KOPT-K1 (cell line): Measurements from ENCODE around the gene NTSR1.
A peak's percentile ranks its signal among the peaks of the same experiment; 100 is the strongest.

Source experiments
- H3K27ac ChIP-seq: fragments of 200-600 bp; sonication (generic); 2 replicates; pipeline ENCODE4 v1.5.1; 2016; ENCODE audit warnings: antibody characterized with exemption, mild to moderate bottlenecking, low read depth, low read length; ENCODE audit not compliant: poor library complexity, severe bottlenecking
- H3K36me3 ChIP-seq: fragments of 200-600 bp; sonication (generic); 2 replicates; pipeline ENCODE4 v1.5.1; 2017; ENCODE audit warnings: antibody characterized with exemption, mild to moderate bottlenecking, low read length, moderate library complexity; ENCODE audit not compliant: insufficient read depth
- H3K9me3 ChIP-seq: fragments of 200-600 bp; sonication (generic); 2 replicates; pipeline ENCODE4 v1.5.1; 2017; ENCODE audit warnings: antibody characterized with exemption, low read length, mild to moderate bottlenecking; ENCODE audit not compliant: insufficient read depth, poor library complexity, severe bottlenecking

Gene NTSR1

DNA sequence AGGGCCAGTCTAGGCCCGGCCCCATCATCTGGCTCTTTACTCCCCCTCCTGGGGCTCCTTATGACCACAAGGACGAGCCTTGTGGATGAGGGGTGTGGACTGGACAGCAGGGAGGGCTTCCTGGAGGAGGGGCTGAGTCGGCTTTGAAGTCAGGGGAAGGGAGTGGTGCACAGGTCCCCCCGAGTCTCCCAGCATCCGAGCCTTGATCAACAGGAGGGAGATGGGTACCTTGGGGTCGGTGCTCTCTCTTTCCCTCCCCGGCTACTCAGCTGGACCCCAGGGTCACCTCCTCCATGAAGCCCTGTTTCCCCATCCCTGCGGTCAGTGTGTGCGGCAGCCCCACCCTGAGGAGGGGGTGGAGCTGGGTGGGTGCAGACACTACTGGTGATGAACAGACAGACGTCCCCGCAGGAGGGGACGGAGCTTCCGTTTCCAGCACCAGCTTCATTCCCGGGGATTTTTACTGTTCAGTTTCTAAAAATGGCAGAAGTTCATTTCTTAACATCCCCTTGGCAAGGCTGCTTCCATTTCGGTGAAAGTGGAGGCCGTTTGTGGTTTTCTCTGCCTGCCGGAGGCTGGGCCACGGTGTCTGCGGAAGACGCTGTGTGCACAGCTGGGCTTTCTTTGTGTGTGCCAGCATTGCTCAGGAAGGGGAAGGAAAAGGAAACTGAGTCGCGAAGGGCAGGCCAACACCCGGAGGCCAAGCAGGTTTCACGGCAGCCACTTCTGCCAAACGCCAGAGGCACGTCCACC lies 19.6 kb downstream of the NTSR1 start:
- no peaks in the 10 kb centered on the region for H3K9me3 ChIP-seq
- no peaks in the 10 kb centered on the region for H3K36me3 ChIP-seq
- peak overlapping the region; percentile 94 for H3K27ac ChIP-seq

DNA sequence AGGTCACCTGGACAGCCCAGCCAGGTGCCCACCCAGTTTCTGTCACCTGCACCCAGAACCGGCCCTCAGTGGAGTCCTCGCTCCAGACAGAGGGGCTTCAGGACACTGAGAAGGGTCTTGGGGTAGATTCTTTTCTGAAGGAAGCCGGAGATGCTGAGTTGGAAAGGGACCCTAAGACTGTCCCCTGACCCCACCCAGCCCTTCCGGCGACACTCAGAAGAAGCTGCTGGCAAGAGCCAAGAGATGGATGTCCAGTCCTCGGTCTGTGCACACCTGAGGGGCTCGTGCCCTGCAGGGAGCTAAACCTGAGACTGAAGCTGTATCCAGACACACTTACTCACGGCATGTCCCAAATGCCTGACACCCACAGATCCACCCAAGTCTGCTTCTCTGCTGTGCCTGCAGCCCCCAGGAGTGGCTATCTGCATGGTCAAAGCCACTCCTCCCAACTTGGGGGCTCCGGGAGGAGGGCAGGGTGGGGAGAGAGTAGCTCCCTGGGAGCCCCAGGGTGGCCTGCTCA lies 20.2 kb downstream of the NTSR1 start:
- H3K27ac ChIP-seq: peak overlapping the region; percentile 94
- H3K9me3 ChIP-seq: no peaks in the 10 kb centered on the region
- no peaks in the 10 kb centered on the region for H3K36me3 ChIP-seq

DNA sequence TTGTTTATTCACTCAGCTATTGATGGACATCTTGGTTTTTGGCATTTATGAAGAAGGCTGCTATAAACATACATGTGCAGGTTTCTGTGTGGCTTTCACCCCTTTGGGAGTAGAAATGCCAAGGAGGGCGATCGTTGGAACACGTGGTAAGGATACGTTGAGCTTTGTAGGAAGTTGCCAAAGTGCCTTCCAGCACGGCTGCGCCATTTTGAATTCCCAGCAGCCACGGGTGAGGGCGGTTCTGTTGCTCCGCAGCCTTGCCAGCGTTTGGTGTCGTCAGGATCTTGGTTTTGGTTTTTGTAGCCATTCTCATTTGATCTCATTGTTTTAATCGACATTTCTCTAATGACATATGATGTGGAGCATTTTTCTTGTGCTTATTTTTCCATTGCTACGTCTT lies 21.8 kb downstream of the NTSR1 start:
- Histone ChIP-seq H3K36me3 (no peaks in the 10 kb centered on the region), H3K27ac (peak overlapping the region; percentile 28), H3K9me3 (no peaks in the 10 kb centered on the region)

DNA sequence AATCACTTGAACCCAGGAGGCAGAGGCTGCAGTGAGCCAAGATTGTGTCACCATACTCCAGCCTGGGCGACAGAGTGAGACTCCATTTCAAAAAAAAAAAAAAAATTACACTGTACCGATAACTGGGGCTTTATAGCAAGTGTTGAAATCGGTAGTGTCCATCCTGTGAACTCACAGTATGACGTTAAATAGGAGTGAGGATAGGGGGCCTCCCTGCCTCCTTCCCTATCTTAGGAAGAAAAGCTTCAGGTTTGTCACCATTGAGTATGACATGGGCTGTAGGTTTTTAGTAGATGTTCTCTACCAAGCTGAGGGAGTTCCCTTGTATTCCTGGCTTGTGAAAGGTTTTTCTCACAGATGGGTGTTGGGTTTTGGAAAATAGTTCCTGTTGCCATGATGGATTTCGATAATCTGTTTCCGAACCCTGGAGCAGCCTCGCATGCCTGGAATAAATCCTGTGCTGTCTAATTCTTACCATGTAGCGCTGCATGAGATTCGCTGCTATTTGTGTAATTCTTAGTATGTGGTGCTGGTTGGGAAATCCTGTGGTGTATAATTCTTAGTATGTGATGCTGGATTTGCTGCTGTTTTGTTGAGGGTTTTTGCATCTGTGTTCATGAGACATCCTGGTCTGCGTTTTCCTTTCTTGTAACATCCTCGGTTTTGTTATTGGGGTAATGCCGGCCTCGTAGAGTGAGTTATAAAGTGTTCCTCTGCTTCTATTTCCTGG lies 23.6 kb downstream of the NTSR1 start:
- Histone ChIP-seq H3K36me3 (no peaks in the 10 kb centered on the region), H3K9me3 (no peaks in the 10 kb centered on the region), H3K27ac (peak overlapping the region; percentile 100)

DNA sequence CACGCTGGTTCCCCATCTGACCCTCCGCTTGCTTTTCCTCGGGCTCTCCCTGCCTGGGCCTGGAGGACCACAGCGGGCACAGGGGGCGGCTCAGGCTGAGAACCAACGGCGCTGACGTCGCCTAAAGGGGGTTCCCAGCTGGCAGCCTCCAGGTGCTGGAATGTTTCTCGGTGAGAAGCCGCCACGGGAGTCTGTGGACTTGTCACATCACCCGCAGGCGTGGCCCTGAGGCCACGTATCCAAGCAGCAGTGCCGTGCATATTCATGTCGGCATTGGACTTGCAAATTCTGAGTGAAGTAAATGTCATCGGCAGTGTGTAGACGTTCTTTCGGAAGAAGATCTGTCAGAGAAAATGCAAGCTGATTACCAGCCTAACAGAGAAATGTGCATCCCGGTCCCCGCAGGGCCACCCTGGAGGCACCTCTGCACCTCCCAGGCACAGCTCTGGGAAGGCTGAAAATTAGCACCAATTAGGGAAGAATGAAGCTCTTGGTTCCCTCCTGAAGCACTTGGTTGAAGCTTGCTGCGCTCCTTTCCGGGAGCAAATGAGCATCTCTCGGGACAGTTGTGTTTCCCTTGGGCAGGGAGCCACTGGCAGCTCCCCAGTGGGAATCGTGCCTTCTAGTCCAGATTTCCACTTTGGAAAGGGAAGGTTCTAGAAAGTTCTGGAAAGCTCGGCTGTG lies 24.3 kb downstream of the NTSR1 start:
- no peaks in the 10 kb centered on the region for H3K36me3 ChIP-seq
- H3K27ac ChIP-seq: peak overlapping the region; percentile 100
- H3K9me3 ChIP-seq: no peaks in the 10 kb centered on the region

DNA sequence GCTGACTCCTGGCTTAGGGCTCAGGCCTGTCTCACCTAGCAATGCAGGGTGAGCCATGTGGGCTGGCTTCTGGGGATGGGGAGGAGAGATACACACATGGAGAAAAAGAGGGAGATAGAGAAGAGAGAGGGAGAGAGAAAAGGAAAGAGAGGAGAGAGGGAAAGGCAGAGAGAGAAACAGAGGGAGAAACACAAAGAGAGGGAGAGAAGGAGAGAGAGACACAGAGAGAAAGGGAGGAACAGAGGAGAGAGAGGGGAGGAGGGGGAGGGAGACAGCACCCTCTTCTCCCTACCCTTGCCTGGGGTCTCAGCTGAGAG lies 24.8 kb downstream of the NTSR1 start:
- Histone ChIP-seq H3K36me3 (no peaks in the 10 kb centered on the region), H3K27ac (peak overlapping the region; percentile 100), H3K9me3 (no peaks in the 10 kb centered on the region)

DNA sequence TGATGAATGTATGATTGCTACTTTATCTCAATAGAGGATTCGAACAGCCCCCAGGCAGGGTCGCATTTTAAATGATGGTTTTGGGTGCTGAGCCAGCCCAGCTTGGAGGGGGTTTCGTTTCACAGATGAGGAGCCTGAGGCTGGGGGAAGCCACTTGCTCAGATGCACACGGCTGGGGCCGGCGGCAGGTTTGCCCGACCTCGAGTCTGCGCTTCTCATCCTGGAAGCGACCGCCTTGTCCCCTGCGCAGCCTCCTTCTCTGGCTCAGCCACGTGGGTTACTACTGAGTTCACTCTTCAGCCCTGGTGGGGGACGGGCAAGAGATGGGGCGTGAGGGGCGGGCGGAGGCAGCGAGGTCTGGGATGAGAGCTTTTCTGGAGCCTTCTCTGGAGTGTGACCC lies 25.3 kb downstream of the NTSR1 start:
- no peaks in the 10 kb centered on the region for H3K36me3 ChIP-seq
- H3K27ac ChIP-seq: peak overlapping the region; percentile 100
- no peaks in the 10 kb centered on the region for H3K9me3 ChIP-seq

DNA sequence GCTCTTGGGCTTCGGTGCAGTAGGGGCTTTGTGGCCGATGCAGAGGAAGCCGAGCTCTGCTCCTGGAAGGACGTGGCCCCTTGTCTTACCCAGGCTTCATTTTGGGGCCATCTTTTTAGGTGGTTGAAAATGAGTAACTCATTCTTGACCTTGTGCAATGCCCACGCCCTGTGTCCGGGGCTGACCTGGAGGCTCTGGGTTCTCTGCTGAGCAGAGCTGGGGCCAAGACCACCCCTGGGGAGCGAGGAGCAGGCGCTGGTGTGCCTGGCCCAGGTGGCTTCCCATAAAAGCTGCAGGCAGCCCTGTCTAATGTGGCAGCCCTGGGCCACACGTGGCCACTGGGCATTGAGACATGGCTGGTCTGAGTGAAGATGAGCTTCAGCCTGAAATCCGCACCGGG lies 25.7 kb downstream of the NTSR1 start:
- H3K9me3 ChIP-seq: no peaks in the 10 kb centered on the region
- no peaks in the 10 kb centered on the region for H3K36me3 ChIP-seq
- H3K27ac ChIP-seq: peak overlapping the region; percentile 100

DNA sequence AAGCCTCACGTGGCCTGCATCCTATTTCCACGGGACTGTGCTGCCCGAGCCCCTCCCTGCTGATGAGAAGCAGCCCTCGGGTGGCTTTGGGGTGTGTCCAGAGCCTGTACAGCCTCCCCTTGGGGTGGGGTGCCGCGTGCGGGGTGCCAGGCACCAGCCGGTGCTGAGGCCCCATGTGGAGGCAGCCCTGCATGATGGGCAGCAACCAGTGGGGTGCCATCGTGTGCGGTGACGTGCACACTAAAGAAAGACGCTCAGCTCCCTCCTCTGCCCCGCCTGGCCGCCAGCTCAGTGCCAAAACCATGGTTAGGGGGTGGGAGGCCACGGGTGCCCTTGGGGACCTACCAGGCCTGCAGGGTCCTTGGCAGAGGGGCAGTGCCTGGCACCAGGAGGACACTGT lies 26.2 kb downstream of the NTSR1 start:
- no peaks in the 10 kb centered on the region for H3K9me3 ChIP-seq
- H3K27ac ChIP-seq: peak overlapping the region; percentile 100
- no peaks in the 10 kb centered on the region for H3K36me3 ChIP-seq

DNA sequence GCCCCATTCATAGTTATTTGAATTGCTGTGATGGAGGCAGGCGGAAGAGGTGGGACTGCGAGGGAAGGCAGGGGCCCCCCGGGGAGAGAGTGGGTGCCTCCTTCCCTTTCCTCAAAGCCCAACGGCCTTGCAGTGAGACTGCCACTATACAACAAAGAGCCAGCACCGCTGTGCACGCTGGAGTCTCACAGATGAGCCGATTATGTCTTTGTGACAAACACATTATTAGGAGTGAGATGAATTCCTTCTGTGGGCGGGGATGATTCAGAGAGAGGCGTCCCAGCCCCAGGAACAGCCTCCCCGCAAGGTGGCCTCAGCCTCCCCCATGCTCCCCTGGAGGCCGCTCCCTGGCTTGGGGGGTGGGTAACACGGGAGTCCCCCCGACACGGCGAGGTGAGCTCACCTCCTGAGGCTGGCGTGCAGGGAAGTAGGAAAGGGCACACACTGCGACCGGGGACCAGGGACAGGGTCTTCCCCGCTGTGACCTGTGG lies 26.7 kb downstream of the NTSR1 start:
- Histone ChIP-seq H3K27ac (peak overlapping the region; percentile 100), H3K9me3 (no peaks in the 10 kb centered on the region), H3K36me3 (no peaks in the 10 kb centered on the region)

DNA sequence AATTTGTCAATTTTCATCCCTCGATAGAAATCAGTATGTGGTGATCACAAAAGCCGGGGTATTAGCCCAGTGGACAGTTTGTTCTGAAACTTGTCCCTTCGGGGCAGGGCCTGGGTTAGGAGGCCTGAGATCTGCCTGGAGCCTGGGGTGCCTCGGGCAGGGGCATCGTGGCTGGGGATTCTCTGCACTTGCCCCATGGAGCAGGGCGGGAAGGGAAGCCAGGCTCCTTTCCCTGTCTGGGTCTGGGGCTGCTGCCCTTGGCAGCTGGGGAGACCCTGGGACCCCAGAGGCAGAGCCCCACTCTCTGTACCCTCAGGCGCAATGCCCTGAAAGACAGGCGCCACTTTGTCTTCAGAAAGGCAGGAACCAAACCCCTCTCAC lies 27.4 kb downstream of the NTSR1 start:
- Histone ChIP-seq H3K36me3 (no peaks in the 10 kb centered on the region), H3K9me3 (no peaks in the 10 kb centered on the region), H3K27ac (peak overlapping the region; percentile 100)

DNA sequence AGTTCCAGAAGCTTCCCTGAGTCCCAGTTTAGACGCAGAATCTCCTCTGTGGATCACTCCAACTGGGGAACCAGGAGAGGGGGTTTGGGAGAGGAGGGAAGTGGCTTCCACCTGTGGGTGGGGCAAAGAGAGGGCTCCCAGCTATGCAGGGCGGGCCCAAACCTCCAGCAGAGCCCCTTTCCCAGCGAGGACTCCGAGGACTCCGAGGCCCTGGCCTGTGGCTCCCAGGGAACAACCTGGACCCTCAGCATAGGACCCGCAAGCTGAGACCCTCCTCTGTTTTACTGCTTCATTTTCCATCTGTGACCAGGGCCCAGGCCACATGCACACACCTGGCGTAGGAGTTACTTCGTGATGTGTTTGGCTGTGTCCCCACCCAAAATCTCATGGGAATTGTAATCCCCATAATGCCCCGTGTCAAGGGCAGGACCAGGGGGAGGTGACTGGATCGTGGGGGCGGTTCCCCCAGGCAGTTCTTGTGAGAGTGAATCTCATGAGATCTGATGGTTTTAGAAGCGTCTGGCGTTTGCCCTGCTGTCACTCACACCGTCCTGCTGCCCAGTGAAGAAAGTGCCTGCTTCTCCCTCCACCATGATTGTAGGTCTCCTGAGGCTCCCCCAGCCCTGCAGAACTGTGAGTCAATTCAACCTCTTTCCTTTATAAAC lies 27.9 kb downstream of the NTSR1 start:
- Histone ChIP-seq H3K9me3 (no peaks in the 10 kb centered on the region), H3K27ac (peak overlapping the region; percentile 100), H3K36me3 (no peaks in the 10 kb centered on the region)

DNA sequence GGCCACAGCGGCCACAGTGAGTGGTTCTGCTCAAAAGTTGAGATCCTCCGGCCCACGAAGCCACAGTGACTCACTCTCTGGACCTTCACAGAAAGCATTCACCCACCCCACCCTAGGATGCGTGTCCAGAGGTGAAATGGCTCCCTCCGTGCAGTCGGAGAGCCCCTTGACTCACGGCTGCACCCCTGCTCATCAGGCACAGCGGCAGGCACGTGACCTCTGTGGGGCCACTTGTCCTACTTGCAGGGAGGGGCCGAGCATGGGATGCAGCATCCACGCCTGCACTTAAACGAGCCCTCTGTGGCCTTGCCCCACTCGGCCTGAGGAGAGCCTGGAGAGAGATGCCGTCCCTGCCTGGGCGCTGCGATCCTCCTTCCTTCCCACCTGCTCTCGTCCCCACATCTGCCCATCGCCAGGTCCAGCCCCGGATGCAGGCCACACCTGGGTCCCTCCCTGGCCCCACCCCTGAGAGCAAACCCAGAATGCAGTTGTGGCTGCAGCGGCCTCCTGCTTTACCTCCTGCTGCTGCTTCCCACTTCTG lies 28.7 kb downstream of the NTSR1 start:
- H3K36me3 ChIP-seq: no peaks in the 10 kb centered on the region
- H3K9me3 ChIP-seq: no peaks in the 10 kb centered on the region
- peak overlapping the region; percentile 100 for H3K27ac ChIP-seq

DNA sequence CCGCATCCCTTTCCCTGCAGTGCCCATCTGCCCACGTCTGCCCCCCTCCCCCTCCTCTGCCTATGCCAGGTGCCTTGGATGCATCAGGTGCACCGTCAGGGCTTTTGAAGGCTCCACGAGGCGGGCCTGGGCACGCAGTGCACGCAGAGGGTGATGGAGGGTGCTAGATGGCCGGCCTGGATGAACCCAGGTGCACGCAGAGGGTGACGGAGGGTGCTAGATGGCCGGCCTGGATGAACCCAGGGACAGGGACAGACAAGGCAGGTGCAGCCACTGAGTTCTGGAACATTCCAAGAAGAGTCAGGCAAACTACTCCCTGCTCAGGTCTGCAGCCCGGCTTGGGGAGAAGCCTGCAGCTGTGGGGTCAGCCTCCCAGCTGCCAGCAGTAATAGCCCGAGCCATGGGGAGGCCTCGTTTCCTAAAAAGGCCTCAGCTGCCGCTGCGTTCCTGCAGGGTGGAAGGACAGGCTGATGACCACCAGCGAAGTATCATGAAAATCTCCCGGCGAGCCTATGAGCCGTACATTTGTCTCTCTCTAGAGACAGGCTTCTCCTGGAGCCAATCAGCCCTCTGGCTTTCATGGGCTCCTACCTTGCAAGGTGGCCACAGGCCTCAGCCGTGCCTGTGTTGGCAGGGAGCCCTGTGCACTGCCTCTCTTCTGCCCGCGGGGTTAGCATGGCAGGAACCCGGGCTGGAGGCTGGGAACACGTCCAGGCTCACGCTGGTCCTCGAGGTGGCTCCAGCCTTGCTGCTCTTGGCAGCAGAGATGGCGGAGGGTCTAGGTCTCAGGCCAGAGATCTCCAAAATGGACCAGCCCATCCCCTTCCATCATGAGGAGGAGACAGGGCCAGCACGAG lies 29.6 kb downstream of the NTSR1 start:
- Histone ChIP-seq H3K9me3 (no peaks in the 10 kb centered on the region), H3K36me3 (no peaks in the 10 kb centered on the region), H3K27ac (peak overlapping the region; percentile 100)
